Epithelial cell of prostate (primary cell): Measurements from ENCODE around the gene KLK13.
A peak's percentile ranks its signal among the peaks of the same experiment; 100 is the strongest.

Source experiments
- DNase-seq: peaks from one replicate; pipeline ENCODE4 v3.0.0-alpha.2; 2011; ENCODE audit warnings: low read depth, low spot score
- H3K27ac ChIP-seq: fragments of 450-650 bp; 2 replicates; pipeline ENCODE4 v1.5.1; 2017; ENCODE audit warnings: mild to moderate bottlenecking

Gene KLK13

DNA sequence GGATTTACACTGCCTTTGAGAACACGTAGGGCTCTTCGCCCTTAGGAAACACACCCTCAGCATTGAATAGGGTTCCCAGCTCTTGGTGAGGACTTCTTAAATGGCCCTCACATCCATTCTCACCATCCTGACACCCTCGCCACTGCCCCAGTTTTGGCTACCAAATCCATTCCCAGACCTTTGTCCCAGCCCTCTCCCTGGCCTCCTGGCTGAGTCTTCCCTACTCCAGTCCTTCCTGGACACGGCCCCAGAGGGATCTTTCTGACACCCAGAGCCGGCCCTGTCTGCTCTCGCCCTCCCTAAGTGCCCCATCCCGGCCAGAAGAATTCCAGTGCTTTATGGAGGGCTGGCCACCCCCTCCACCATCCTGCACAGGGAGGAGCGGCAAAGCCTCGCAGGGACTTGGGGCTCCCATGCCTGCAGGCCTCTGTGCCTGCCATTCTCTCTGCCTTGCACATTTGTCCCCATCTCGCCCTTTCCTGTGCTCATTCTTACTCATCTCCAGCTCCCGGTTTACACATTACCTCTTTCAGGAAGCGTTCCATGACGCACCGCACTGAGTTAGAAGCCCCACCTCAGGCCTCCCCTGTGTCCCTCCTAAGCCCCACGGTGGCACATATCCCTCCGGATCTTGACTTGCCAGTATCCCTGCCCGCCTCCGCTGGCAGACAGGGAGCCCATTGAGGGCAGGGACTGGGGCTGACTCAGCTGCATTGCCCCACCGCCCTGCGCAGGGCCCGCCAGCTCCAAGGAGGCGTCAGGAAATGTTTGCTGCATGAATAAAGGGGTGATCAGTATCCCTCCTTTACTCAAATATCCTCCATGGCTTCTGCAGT, 28.8 kb upstream of the KLK13 start:
- peak overlapping the region; percentile 81 for H3K27ac ChIP-seq
- peak; percentile 33 for DNase-seq

DNA sequence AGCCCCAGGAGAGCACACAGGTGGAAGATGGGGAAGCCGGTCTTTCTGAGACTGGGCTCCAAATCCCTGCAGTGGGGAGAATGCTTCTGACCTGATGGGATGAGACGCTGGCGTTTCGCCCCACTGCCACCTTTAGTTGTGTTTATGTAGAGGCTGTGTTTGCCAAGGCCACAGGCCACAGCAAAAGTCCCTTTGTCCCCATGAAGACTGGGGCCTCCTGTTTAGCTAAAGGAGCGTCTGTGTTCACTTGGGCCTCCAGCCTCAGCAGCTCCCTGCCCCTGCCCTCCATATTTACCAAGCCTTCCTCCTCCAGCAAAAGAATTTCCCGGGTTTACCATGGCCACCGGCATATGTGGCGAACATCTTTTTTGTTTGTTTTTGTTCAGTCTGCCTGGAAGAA, 28.2 kb upstream of the KLK13 start:
- H3K27ac ChIP-seq, result peak overlapping the region; percentile 81
- DNase-seq, result no peak

DNA sequence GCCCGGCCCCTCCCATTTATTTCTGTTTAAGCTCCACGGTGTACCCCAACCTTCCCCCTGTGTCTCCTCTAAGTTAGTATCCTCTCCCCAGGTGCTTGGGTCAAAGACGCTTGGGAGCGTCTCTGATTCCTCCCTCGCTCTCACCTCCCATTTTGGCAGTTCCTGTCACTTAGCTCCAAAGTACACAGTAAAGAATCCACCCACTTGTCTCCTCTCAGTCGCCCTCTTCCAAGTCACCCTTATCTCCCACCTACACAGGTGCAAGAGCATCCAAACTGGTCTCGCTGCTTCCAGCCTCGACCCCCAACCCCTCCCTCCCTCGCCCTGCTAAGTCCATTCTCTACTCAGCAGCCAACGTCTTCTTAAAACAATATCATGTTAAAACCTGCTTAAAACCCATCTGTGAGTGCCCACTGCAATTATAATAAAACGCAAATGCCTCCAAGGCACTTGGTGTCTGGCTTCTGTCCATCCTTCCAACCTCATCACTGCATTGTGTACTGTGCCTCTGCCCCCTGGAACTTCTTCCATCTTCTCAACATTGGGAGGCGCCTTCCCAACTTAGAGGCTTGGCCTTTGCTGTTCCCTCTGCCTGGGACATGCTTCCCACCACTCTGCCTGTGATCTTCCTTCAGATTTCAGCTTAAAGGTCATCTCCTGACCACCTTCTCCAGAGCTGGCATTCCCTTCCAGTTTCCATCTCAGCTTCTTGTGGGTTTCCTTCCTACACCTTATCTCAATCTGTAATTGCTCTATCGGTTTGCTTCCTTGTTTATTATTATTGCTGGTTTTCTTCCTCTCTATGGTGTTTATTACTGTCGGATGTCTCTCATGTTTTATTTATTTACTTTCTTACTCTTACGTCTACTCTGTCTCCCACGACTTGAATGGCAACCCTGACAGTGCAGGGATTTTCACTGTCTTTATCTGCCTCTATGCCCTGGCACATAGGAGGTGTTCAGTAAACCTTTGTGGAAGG, 27.3 kb upstream of the KLK13 start:
- peak overlapping the region; percentile 81 for H3K27ac ChIP-seq
- DNase-seq, result no peak

GRCh38 chr19:51091126-51091525, 26.2 kb upstream of the KLK13 start:
- DNase-seq, result no peak
- H3K27ac ChIP-seq, result no peak overlapping the region

DNA sequence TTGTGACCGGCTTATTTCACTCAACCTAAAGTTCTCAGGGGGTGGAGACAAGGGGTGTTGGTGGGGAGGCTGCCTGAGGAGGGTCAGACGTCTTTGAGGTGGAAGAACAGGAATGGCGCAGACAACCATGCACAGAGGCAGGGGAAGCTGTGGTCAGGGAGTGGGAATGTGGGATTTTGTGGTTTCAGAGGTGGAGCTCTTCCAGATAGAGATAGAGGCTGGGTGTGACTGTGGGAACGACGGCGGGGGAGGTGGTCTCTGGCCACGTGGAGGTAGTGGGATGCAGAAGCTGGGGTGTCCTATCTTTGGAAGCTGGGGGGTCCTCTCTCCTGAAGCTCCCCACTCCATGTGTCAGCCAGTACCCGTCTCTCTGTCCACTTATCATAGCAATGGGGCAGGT, 25.6 kb upstream of the KLK13 start:
- H3K27ac ChIP-seq, result no peak overlapping the region
- DNase-seq, result no peak

DNA sequence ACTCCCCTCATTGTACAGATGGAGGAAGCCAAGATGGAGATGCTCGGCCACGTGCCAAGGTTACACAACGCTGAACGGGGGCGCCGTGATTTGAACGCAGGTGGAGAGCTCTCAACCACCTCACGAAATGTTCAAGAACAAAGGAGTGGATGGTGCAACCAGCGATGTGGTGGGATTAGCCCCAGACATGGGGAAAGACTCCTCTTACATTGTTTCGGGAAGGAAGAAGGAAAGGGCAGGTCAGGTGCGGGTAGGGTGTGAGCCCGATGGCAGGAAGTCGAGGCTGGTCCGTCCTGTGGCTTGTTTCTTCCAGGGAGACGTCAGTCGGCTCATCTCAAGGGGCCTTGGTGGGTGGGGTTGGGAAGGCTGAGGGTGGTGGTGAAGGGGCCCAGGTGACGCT, 24.9 kb upstream of the KLK13 start:
- H3K27ac ChIP-seq, result no peak overlapping the region
- no peak for DNase-seq

GRCh38 chr19:51086153-51086850, 21.4 kb upstream of the KLK13 start:
- no peak overlapping the region for H3K27ac ChIP-seq
- DNase-seq, result no peak

DNA sequence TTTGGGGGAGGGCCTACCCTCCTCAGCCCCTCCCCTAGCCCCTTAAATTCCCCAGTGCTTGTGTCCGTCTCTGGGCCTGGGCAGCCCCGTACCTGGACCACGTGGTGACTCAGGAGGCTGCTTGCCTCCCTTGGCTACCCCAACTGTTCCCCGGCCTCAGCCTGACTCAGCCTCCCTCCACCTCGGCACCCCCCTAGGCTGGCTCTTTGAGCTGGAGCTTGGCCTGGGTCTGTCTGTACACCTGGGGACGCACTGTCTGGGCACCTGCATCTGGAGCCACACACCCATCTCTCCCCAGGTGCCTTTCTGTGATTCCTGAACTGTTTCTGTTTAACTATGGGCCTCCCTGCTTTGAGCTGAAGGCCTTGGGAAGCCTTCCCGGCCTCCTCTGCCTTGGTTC, 19.6 kb upstream of the KLK13 start:
- no peak for DNase-seq
- H3K27ac ChIP-seq, result no peak overlapping the region

DNA sequence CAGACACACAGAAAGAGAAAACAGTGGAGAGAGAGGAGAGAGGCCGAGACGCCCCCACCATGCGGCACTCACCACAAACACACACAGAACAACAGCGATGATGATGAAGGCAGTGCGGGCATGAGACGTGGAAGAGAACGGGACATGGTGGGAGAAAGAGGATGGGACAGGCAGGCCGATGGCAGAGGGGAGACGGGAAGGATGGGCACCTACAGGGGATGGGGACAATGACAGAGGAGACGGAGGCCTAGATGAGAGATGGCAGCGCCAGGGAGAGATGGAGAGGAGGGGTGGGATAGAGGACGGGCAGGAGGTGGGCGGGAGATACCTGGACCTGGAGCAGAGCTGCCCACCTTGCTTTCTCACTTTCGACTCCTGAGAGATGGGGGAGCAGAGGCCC, 18.9 kb upstream of the KLK13 start:
- no peak overlapping the region for H3K27ac ChIP-seq
- DNase-seq, result no peak

DNA sequence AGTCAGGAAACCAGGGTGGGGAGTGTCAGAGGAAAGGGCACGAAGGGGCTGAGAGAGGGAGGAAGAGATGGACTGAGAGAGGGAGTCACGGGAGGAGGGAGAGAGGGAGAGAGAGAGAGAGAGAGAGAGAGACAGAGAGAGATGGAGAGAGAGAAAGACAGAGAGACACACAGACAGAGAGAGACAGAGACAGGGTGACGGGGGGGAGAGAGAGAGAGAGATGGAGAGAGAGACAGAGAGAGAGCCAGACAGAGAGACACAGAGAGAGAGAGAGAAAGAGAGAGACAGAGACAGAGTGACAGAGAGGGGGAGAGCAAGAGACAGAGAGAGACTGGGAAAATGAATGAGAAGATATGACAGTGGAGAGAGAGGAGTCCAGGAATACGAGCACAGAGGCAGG, 18.3 kb upstream of the KLK13 start:
- no peak overlapping the region for H3K27ac ChIP-seq
- no peak for DNase-seq

GRCh38 chr19:51082611-51083010, 17.7 kb upstream of the KLK13 start, which contains the start of gene KLK14:
TSS of gene KLK14 (minus strand) at chr19:51082887. CDS start at chr19:51082614, 273 bp downstream.
- no peak within 1 kb of the TSS for H3K27ac ChIP-seq
- DNase-seq, result no peak

GRCh38 chr19:51081476-51081875, 16.6 kb upstream of the KLK13 start:
- no peak for DNase-seq
- H3K27ac ChIP-seq, result no peak overlapping the region

- H3K27ac ChIP-seq, result no peak overlapping the region
- DNase-seq, result no peak
Measured at GRCh38 chr19:51079481-51080110, 14.7 kb upstream of the KLK13 start.

DNA sequence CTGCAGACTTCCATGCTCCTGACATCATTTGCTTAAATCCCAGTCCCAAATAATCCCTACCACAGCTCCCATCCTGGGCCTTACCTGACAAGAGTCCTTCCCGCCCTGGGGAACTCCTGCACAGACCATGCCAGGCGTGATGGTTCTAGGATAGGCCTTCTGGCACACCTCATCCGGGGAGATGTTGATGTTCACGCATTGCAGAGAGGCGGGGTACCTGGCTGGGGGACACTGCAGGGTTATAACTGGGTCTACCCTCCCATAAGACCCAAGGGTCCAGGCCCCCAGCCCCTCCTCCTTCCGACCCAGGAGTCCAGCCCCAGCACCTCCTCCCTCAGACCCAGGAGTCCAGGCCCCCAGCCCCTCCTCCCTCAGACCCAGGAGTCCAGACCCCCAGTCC, 13.8 kb upstream of the KLK13 start:
- no peak for DNase-seq

GRCh38 chr19:51078104-51078503, 13.2 kb upstream of the KLK13 start:
- no peak overlapping the region for H3K27ac ChIP-seq
- DNase-seq, result no peak

More for the DNA sequence above, 13.8 kb upstream of the KLK13 start:
- H3K27ac ChIP-seq, result no peak overlapping the region

DNA sequence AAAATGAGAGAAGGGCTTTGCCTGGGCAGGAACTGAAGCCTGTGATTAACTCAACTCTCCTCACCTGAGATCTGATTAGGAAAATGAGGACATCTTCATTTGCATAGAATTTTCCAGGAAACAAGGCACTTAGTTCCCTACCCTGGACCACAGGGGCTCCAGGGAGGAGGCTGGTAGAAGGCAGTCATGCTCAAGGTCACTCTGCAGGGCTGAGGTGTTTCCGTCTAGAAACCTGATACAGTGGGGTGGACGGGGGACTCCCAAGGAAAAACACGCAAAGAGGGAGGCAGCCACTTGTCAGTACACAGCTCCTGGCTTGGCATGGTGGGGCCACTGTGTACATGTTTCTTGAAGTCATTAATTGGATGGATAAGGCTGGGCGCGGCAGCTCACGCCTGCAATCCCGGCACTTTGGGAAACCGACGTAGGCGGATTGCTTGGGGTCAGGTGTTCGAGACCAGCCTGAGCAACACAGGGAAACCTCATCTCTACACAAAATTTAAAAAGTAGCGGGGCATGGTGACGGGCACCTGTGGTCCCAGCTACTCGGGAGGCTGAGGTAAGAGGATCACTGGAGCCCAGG, 11.8 kb upstream of the KLK13 start:
- H3K27ac ChIP-seq, result no peak overlapping the region
- no peak for DNase-seq

- no peak overlapping the region for H3K27ac ChIP-seq
- DNase-seq, result peak; percentile 39
Measured at GRCh38 chr19:51075998-51076397, 11.1 kb upstream of the KLK13 start.

GRCh38 chr19:51071095-51071405, 6.2 kb upstream of the KLK13 start:
- DNase-seq, result peak; percentile 54
- H3K27ac ChIP-seq, result peak overlapping the region; percentile 56

GRCh38 chr19:51070334-51071094, 5.6 kb upstream of the KLK13 start:
- no peak for DNase-seq
- H3K27ac ChIP-seq, result peak overlapping the region; percentile 56
